Measurements from ENCODE around the gene EIF2S3.
"Not testable (repeated sequence)": the region's sequence is repeated elsewhere in the genome, so short reads cannot be mapped to it uniquely, and the experiment has no call there.

Gene EIF2S3

DNA sequence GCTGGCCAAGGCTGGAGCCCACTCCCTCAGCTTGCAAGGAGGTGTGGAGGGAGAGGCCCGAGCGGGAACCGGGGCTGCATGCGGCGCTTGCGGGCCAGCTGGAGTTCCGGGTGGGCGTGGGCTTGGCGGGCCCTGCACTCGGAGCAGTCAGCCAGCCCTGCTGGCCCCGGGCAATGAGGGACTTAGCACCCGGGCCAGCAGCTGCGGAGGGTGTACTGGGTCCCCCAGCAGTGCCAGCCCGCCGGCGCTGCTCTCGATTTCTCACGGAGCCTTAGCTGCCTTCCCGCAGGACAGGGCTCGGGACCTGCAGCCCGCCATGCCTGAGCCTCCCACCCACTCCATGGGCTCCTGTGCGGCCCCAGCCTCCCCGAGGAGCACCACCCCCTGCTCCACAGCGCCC is 5.1 kb upstream of the EIF2S3 start:
- in situ Hi-C loops (cut with HindIII; ENCODE audit: low sequenced_read_pairs) = not testable (repeated sequence)

DNA sequence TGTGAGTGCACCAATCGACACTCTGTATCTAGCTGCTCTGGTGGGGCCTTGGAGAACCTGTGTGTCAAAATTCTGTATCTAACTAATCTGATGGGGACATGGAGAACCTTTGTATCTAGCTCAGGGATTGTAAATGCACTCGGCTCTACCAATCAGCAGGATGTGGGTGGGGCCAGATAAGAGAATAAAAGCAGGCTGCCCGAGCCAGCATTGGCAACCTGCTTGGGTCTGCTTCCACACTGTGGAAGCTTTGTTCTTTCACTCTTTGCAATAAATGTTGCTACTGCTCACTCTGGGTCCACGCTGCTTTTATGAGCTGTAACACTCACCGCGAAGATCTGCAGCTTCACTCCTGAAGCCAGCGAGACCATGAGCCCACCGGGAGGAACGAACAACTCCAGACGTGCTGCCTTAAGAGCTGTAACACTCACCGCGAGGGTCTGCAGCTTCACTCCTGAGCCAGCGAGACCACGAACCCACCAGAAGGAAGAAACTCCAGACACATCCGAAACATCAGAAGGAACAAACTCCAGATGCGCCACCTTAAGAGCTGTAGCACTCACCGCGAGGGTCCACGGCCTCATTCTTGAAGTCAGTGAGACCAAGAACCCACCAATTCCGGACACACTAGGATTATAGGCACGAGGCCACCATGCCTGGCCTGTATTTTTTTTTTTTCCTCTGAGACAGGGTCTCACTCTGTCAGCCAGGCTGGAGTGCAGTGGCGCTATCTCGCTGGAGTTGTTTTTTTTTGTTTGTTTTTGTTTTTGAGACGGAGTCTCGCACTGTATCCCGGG is 4.0 kb upstream of the EIF2S3 start:
- in situ Hi-C loops (cut with HindIII; ENCODE audit: low sequenced_read_pairs) = not testable (repeated sequence)

GRCh38 chrX:24055043-24055356 is 244 bp downstream of the EIF2S3 start:
- in situ Hi-C loops (cut with HindIII; ENCODE audit: low sequenced_read_pairs) = no loop called here

- in situ Hi-C loops (cut with HindIII; ENCODE audit: low sequenced_read_pairs) = no loop called here
Measured at GRCh38 chrX:24063488-24063887, 8.7 kb downstream of the EIF2S3 start.

DNA sequence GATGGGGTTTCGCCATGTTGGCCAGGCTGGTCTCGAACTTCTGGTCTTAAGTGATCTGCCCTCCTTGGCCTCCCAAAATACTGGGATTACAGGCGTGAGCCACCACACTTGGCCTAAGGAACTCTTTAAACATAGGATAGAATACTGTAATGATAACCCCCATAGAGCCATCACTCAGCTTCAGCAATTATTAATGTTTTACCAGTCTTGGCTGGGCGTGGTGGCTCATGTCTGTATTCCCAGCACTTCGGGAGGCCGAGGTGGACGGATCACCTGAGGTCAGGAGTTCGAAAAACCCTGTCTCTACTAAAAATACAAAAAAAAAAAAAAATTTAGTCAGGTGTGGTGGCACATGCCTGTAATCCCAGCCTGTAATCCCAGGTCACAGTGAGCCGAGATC is 15.1 kb downstream of the EIF2S3 start:
- in situ Hi-C loops (cut with HindIII; ENCODE audit: low sequenced_read_pairs) = no loop called here

GRCh38 chrX:24079411-24079810 is 24.7 kb downstream of the EIF2S3 start:
- in situ Hi-C loops (cut with HindIII; ENCODE audit: low sequenced_read_pairs) = no loop called here

GRCh38 chrX:24080245-24080644 is 25.5 kb downstream of the EIF2S3 start:
- in situ Hi-C loops (cut with HindIII; ENCODE audit: low sequenced_read_pairs) = not testable (repeated sequence)

- in situ Hi-C loops (cut with HindIII; ENCODE audit: low sequenced_read_pairs) = no loop called here
Measured at GRCh38 chrX:24080704-24081103, 25.9 kb downstream of the EIF2S3 start.

DNA sequence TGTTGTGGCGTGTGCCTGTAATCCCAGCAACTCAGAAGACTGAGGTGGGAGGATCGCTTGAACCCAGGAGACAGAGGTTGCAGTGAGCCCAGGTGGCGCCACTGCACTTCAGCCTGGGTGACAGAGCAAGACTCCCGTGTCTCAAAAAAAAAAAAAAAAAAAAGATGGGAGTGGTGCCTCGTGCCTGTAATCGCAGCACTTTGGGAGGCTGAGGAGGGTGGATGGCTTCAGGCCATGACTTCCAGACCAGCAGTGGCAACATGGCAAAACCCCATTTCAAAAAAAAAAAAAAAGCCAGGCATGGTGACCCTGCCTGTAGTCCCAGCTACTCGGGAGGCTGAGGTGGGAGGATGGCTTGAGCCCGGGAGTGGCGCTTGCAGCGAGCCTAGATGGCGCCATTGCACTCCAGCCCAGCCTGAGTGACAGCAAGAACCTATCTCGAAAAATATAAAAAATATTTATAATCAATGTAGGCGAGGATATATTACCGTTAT is 27.0 kb downstream of the EIF2S3 start:
- in situ Hi-C loops (cut with HindIII; ENCODE audit: low sequenced_read_pairs) = no loop called here

- in situ Hi-C loops (cut with HindIII; ENCODE audit: low sequenced_read_pairs) = no loop called here
Measured at GRCh38 chrX:24082447-24082846, 27.7 kb downstream of the EIF2S3 start.

GRCh38 chrX:24085101-24085500 is 30.3 kb downstream of the EIF2S3 start:
- in situ Hi-C loops (cut with HindIII; ENCODE audit: low sequenced_read_pairs) = no loop called here

DNA sequence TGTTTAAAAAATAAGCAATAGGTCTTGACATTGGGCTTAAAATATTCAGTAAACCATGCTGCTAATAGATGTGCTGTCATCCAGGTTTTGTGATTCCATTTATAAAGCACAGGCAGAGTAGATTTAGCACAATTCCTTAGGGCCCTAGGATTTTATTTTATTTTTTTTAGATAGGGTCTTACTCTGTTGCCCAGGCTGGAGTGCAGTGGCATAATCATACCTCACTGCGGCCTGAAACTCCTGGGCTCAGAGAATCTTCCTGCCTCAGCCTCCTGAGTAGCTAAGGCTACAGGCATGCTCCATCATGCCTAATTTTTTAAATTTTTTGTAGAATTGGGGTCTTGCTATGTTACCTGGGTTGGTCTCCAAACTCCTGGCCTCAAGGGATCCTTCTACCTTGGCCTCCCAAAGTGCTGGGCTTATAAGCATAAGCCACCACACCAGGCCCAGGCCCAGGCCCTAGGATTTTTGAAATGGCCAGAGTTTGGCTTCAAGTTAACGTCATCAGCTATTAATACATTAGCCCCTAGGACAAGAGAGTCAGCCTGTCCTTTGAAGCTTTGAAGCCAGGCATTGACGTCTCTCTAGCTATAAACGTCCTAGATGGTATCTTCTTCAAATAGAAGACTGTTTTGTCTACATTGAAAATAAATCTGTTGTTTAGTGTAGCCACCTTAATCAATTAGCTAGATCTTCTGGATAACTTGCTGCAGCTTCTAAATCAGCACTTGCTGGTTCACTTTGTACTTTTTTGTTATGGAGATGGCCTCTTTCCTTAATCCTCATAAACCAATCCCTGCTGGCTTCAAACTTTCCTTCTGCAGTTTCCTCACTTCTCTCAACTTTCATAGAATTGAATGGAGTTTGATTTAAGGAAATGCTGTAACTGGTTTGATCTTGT is 35.8 kb downstream of the EIF2S3 start:
- in situ Hi-C loops (cut with HindIII; ENCODE audit: low sequenced_read_pairs) = no loop called here

DNA sequence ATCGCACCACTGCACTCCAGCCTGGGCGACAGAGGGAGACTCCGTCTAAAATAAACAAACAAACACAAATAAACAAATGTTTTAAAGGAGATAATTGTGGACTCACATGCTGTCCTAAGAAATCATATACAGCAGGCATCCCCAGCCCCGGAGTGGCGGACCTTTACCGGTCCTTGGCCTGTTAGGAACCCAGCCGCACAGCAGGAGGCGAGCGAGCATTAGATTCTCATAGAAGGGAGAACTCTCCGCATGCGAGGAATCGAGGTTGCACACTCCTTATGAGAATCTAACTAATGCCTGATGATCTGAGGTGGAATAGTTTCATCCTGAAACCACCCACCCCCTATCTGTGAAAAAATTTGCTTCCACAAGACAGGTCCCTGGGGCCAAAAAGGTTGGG is 39.0 kb downstream of the EIF2S3 start:
- in situ Hi-C loops (cut with HindIII; ENCODE audit: low sequenced_read_pairs) = no loop called here

DNA sequence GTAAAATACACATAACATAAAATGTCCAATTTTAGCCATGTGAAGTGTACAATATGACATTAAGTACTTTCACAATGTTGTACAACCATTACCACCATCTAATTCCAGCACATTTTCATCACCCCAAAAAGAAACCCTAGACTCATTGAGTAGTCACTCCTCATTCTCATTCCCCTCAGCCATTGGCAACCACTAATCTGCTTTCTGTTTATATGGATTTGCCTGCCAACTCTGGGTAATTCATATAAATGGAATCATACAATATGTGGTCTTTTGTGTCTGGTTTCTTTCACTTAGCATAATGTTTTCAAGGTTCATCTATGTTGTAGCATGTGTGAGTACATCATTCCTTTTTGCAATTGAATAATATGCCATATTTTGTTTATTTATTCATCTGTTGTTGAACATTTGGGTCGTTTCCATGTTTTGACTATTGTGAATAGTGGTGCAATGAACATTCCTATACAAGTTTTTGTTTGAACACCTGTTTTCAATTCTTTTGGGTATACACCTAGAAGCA is 43.0 kb downstream of the EIF2S3 start:
- in situ Hi-C loops (cut with HindIII; ENCODE audit: low sequenced_read_pairs) = no loop called here

- in situ Hi-C loops (cut with HindIII; ENCODE audit: low sequenced_read_pairs) = no loop called here
Measured at GRCh38 chrX:24098932-24099331, 44.2 kb downstream of the EIF2S3 start.

- in situ Hi-C loops (cut with HindIII; ENCODE audit: low sequenced_read_pairs) = no loop called here
Measured at GRCh38 chrX:24099394-24099793, 44.6 kb downstream of the EIF2S3 start.

- in situ Hi-C loops (cut with HindIII; ENCODE audit: low sequenced_read_pairs) = no loop called here
Measured at GRCh38 chrX:24100713-24101112, 46.0 kb downstream of the EIF2S3 start.

- in situ Hi-C loops (cut with HindIII; ENCODE audit: low sequenced_read_pairs) = no loop called here
Measured at GRCh38 chrX:24110069-24110468, 55.3 kb downstream of the EIF2S3 start.

DNA sequence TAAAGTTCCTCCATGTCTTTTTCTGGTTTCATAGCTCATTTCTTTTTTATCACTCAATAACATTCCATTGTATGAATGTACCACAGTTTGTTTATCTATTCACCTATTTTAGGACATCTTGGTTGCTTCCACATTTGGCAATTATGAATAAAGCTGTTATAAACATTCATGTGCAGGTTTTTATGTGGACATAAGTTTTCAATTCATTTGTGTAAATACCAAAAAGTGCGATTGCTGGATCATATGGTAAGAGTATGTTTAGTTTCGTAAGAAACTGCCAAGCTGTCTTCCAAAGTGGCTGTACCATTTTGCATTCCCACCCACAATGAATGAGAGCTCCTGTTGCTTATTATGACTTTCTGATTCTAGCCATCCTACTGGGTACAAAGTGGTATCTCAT is 58.4 kb downstream of the EIF2S3 start:
- in situ Hi-C loops (cut with HindIII; ENCODE audit: low sequenced_read_pairs) = no loop called here

DNA sequence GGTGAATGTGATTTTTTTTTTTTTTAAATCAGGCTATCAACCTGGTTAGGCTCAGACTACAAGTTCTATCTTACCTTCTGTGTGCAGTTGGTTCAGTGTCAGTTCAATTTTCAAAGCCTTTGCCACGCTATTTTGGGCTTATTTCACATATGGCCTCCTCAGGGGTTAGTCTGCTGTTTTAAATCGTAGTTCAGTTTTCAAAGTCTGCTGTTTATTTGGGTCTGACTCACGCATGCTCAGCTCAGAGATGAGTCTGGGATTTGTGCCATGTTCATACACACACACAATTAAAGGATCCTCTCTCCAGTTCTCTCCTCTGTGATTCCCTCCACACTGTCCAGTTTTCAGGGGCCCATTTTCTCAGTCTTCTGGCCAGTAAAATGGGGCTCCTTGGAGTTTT is 62.5 kb downstream of the EIF2S3 start:
- in situ Hi-C loops (cut with HindIII; ENCODE audit: low sequenced_read_pairs) = no loop called here

DNA sequence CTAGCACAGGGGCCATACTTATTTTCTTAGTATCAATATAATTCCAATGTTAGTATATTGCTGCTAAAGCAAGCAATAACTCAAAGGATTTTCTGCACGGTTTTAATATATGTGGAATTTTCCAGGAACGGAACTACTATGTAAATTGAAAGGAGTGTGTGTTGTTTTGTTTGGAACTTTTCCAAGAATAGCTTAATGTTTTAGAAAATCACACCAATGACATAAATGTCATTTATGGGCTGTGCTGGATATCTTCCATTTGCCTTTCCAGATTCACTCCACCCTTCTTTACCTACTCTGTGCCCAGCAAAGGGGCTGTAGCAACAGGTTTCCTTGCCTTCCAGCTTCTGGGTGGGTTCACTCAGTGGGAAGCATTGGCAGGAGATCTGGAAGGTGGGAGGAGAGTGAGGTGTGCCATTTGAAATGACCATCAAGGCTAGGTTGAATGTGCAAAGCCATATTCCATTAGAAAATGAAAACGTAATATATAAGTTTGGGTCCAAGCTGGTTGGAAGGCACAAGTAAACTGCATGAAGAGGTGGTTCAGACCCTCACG is 69.6 kb downstream of the EIF2S3 start:
- in situ Hi-C loops (cut with HindIII; ENCODE audit: low sequenced_read_pairs) = no loop called here

All from endothelial cell of hepatic sinusoid (primary cell).